Measurements from ENCODE around the gene NEAT1. TPM values are rescaled to one million over a fixed set of nuclear protein-coding genes. Genes with fewer than 3 reads are reported as not detected.

NEAT1 gene
- total and polyA plus RNA-seq, 9 of the 15 experiments (the other 6 are each of a cell fraction or from before 2014, with no cell fraction given) = 20.1 to 389 (median 62.8) TPM

- TF ChIP-seq RREB1 (CRISPR knock-in tag; IDR thresholded peaks at IDR 0.05) (no peak), HMBOX1 (IDR thresholded peaks at IDR 0.05) (peak; percentile 80), ZNF143 (CRISPR knock-in tag; IDR thresholded peaks at IDR 0.05) (no peak), SFPQ (IDR thresholded peaks at IDR 0.05; ENCODE audit: low read depth, low read length) (peak; percentile 85), ESRRB (CRISPR knock-in tag; IDR thresholded peaks at IDR 0.05; ENCODE audit: borderline replicate concordance) (0 out of 2 replicates have a peak, but pooled peaks have one; percentile 69), PPARD (CRISPR knock-in tag; IDR thresholded peaks at IDR 0.05) (no peak), EZH2 (IDR thresholded peaks at IDR 0.05; ENCODE audit: borderline replicate concordance, low read depth, low read length) (no peak), ZNF224 (CRISPR knock-in tag; IDR thresholded peaks at IDR 0.05) (no peak), NR2C2 (CRISPR knock-in tag; IDR thresholded peaks at IDR 0.05) (no peak), NR2C2 (tag; IDR thresholded peaks at IDR 0.05) (no peak), ZNF507 (tag; conservative IDR thresholded peaks at IDR 0.05) (no peak), ZNF695 (CRISPR knock-in tag; IDR thresholded peaks at IDR 0.05) (no peak), TAF1 (IDR thresholded peaks at IDR 0.05; ENCODE audit: control insufficient read depth, extremely low read depth, insufficient read depth, low read length, severe bottlenecking) (peak; percentile 15), ZBED1 (IDR thresholded peaks at IDR 0.05) (peak; percentile 60; the same call in 1 of the 2 replicates), ILK (tag; IDR thresholded peaks at IDR 0.05; ENCODE audit: borderline replicate concordance, low read depth) (no peak)
These were observed 3.6 kb downstream of the NEAT1 start (continued) for GRCh38 chr11:65425971-65426838.

Measured in K562 (cell line).